ENCODE results near the gene CAPG.
"Not testable (repeated sequence)": the region's sequence is repeated elsewhere in the genome, so short reads cannot be mapped to it uniquely, and the experiment has no call there.

Gene CAPG

DNA sequence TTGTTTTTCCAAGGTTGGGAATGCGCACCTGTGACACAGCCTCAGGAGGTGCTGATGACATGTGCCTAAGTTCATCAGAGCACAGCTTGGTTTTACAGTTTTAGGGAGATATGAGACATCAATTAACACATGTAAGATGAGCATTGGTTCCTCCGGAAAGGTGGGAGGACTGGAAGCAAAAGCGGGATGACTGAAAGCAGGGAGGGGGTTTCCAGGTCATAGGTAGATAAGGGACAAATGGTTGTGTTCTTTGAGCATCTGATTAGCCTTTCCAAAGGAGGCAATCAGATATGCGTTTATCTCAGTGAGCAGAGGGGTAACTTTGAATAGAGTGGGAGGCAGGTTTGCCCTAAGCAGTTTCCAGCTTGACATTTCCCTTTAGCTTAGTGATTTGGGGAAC, 26.3 kb downstream of the CAPG start:
- no peak overlapping the region for H3K4me3 ChIP-seq (ENCODE audit: low read depth, low read length)
- TF ChIP-seq, protein P1, sequence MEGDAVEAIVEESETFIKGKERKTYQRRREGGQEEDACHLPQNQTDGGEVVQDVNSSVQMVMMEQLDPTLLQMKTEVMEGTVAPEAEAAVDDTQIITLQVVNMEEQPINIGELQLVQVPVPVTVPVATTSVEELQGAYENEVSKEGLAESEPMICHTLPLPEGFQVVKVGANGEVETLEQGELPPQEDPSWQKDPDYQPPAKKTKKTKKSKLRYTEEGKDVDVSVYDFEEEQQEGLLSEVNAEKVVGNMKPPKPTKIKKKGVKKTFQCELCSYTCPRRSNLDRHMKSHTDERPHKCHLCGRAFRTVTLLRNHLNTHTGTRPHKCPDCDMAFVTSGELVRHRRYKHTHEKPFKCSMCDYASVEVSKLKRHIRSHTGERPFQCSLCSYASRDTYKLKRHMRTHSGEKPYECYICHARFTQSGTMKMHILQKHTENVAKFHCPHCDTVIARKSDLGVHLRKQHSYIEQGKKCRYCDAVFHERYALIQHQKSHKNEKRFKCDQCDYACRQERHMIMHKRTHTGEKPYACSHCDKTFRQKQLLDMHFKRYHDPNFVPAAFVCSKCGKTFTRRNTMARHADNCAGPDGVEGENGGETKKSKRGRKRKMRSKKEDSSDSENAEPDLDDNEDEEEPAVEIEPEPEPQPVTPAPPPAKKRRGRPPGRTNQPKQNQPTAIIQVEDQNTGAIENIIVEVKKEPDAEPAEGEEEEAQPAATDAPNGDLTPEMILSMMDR (IDR thresholded peaks at IDR 0.05; ENCODE audit: borderline replicate concordance, insufficient read depth, low read depth, low read length) = no peak

DNA sequence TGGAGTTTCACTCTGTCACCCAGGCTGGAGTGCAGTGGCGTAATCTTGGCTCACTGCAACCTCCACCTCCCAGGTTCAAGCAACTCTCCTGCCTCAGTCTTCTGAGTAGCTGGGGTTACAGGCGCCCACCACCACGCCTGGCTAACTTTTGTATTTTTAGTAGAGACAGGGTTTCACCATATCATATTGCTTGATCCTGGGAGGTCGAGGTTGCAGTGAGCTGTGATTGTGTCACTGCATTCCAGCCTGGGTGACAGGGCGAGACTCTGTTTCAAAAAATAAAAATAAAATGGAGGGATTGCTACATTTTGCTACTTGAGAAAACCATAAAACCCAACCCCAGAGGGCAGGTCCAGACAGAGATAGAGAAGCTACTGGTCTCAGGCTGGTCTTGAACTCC, 27.0 kb downstream of the CAPG start:
- not testable (repeated sequence) for H3K4me3 ChIP-seq (ENCODE audit: low read depth, low read length)

DNA sequence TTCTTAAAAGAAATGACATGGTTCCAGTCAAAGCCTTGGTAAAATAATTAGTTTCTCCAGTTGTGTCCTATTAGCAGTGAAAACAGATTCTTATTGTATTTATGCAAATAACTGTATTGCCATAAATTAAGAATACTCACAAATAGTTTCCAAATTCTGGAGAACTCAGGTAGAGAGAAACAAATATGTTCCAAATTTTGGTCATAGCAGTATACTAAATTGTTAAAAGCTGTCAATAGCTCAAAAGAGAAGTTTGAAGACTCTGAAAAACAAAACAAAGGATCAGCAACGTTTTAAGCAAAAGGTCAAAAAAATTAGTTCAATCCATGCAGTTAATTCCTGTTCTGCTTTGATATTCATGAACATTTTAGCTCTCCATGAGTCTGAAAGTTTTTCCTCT, 30.1 kb downstream of the CAPG start:
- H3K4me3 ChIP-seq (ENCODE audit: low read depth, low read length) = no peak overlapping the region
- TF ChIP-seq, protein P1 (IDR thresholded peaks at IDR 0.05; ENCODE audit: borderline replicate concordance, insufficient read depth, low read depth, low read length) = no peak

DNA sequence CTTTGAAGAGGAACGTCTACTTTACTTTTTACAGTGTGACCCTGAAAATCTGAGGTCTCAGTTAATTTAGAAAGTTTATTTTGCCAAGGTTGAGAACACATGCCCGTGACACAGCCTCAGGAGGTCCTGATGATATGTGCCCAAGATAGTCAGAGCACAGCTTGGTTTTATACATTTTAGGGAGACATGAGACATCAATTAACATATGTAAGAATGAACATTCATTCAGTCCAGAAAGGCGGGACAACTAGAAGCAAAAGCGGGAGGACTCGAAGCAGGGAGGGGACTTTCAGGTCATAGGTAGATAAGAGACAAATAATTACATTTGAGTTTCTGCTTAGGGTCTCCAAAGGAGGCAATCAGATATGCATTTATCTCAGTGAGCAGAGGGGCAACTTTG, 31.9 kb downstream of the CAPG start:
- TF ChIP-seq, protein P1 (IDR thresholded peaks at IDR 0.05; ENCODE audit: borderline replicate concordance, insufficient read depth, low read depth, low read length) = no peak
- H3K4me3 ChIP-seq (ENCODE audit: low read depth, low read length) = no peak overlapping the region

DNA sequence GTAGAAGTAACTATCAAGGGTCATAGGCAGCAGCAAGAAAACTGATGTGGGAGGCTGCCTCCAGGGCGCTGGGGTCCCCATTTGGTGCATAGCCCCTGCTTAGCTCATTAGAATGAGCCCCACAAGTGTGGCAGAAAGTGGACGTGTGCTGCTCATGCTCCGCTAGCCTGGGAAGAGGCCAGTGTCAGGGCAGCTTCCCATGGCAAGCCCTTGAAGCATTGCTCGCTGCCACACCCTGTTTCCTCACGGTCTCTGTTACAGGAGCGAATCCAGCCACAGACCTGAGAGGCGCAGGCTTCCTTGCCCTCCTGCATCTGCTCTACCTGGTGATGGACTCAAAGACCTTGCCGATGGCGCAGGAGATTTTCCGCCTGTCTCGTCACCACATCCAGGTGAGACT, 33.1 kb downstream of the CAPG start:
- TF ChIP-seq, protein P1 (IDR thresholded peaks at IDR 0.05; ENCODE audit: borderline replicate concordance, insufficient read depth, low read depth, low read length) = no peak
- no peak overlapping the region for H3K4me3 ChIP-seq (ENCODE audit: low read depth, low read length)

DNA sequence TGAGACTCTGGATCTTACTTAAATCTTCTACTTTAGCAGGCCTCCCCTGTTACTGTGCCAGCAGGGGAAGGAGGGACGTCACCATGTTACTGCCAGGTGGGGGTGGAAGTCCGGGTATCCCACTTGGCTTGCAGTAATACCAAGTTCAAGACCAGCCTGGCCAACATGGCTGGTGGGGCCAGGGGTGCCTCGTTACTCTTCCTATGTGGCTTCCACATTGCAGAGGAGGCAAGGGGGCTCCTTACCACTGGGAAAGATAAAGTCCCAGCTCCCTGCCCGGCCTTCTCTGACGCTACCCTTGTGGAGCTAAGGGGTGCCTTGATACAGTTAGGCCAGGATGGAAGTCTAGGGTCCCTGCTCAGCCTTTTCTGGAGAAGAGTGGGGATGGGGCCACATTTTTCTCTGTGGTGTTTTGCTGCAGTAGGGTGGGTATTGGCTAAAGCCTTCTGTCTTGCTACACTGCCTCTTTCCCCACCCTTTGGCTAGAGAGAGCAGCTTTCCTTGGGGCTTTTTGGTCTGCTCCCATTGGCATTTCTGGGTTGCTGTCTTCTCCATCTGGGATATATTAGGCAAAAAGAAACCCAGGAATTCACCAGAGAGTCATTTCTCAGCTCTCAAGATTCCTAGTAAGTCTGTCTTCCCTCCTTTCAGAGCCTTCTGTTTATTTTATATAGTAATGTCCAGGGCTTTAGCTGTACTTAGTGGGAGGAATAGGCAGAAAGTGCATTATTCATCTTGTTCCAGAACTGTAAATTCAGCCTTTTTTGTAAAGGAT, 33.7 kb downstream of the CAPG start:
- TF ChIP-seq, protein P1 (IDR thresholded peaks at IDR 0.05; ENCODE audit: borderline replicate concordance, insufficient read depth, low read depth, low read length) = no peak

DNA sequence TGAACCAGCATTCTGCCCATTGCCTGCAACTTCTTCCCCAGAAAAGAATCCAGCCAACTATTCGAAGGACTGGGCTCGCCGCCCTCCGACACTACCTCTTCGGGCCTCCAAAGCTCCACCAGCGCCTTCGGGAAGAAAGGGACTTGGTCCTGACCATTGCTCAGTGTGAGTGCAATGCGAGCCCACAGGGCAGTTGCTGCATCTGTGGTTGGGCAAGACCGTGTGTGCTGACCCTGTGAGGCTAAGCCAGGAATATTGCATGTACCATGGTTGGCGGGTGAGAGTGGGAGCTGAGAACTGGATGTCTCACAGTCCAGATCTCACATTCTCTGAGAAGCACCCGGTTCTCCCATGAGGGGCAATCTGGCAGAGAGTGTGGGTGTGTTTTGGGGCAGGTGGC, 39.1 kb downstream of the CAPG start:
- H3K4me3 ChIP-seq (ENCODE audit: low read depth, low read length) = no peak overlapping the region
- TF ChIP-seq, protein P1 (IDR thresholded peaks at IDR 0.05; ENCODE audit: borderline replicate concordance, insufficient read depth, low read depth, low read length) = no peak

More for the DNA sequence above, 33.7 kb downstream of the CAPG start:
- H3K4me3 ChIP-seq (ENCODE audit: low read depth, low read length) = no peak overlapping the region

Measured in GM12875 (cell line).